Uterus (tissue), 2 donors: ENCODE measurements around the gene MEF2A.

Source experiments
- CTCF ChIP-seq, 4 experiments: fragments of 200-600 bp in 2 of 4; fragments of 450-650 bp in 2 of 4; sonication (generic) in 2 of 4; IDR thresholded peaks; one replicate each; pipeline ENCODE4 v1.5.1; 2016 to 2019; ENCODE audit warnings: antibody characterized with exemption in 4 of 4, mild to moderate bottlenecking in 2 of 4, moderate library complexity in 1 of 4
- POLR2A ChIP-seq, 2 donors: fragments of 450-650 bp; IDR thresholded peaks; one replicate each; pipeline ENCODE4 v1.6.1; 2016; ENCODE audit warnings: antibody characterized with exemption in 2 of 2, mild to moderate bottlenecking in 1 of 2, moderate library complexity in 1 of 2

- TF ChIP-seq CTCF (IDR thresholded peaks at IDR 0.05), result no peak
- no peak for TF ChIP-seq POLR2A (IDR thresholded peaks at IDR 0.05)
Observed at GRCh38 chr15:99696096-99696495, 130.3 kb downstream of the MEF2A start.
